ENCODE data around the gene RGS19. TPM values are rescaled to one million over a fixed set of nuclear protein-coding genes. Genes with fewer than 3 reads are reported as not detected.

RGS19 gene
- total and polyA plus RNA-seq, 2 experiments from 2014 or later = 9.0 to 12.3 TPM

- no peak for DNase-seq (ENCODE audit: low read depth in 1 of 2, low spot score in 1 of 2)
- no peak overlapping the region for H3K27ac ChIP-seq
- peaks cover 6% of the 10 kb centered on the region for H3K36me3 ChIP-seq
- H3K9me3 ChIP-seq (ENCODE audit: low read depth) = no peaks in the 10 kb centered on the region
- H3K27me3 ChIP-seq = no peaks in the 10 kb centered on the region
- H3K4me3 ChIP-seq = no peak overlapping the region
- no peaks in the 10 kb centered on the region for H3K4me1 ChIP-seq (ENCODE audit: low read depth)
- TF ChIP-seq, protein P1, sequence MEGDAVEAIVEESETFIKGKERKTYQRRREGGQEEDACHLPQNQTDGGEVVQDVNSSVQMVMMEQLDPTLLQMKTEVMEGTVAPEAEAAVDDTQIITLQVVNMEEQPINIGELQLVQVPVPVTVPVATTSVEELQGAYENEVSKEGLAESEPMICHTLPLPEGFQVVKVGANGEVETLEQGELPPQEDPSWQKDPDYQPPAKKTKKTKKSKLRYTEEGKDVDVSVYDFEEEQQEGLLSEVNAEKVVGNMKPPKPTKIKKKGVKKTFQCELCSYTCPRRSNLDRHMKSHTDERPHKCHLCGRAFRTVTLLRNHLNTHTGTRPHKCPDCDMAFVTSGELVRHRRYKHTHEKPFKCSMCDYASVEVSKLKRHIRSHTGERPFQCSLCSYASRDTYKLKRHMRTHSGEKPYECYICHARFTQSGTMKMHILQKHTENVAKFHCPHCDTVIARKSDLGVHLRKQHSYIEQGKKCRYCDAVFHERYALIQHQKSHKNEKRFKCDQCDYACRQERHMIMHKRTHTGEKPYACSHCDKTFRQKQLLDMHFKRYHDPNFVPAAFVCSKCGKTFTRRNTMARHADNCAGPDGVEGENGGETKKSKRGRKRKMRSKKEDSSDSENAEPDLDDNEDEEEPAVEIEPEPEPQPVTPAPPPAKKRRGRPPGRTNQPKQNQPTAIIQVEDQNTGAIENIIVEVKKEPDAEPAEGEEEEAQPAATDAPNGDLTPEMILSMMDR (IDR thresholded peaks at IDR 0.05; ENCODE audit: low read depth, low read length) = no peak
Measured at GRCh38 chr20:64070244-64070993, 8.9 kb downstream of the RGS19 start.

DNA sequence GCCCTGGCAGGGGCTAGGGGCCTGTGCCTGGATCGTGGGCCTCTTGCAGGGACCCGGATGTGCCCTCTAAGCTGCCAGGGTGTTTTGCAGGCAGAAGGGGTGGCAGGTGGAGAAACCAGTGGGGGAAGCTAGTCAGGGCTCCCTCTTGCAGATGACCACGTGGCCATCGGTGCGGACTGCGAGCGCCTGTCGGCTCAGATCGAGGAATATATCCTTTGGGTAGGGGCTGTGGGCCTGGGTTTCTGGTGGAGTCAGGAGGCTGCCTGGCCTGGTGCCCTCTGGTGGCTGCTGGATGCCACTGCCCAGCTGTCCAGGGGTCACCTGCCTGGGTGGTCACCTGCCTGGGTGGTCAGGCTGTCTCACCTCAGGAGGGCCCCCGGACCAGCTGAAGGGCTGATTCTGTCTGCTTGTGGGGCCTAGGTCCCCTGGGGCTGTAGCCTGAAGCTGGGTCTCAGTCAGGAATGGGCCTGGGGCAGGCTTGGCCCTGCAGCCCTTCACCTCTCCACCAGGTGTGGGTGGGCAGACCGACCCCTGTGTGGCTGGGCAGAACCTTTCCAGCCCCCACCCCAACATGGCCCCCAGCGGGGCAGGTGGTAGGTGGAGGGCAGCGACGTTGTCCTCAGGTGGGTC, 9.6 kb downstream of the RGS19 start:
- H3K4me1 ChIP-seq (ENCODE audit: low read depth) = no peaks in the 10 kb centered on the region
- no peaks in the 10 kb centered on the region for H3K27me3 ChIP-seq
- TF ChIP-seq, protein P1 (IDR thresholded peaks at IDR 0.05; ENCODE audit: low read depth, low read length) = peak; percentile 77
- H3K27ac ChIP-seq = no peak overlapping the region
- no peak overlapping the region for H3K4me3 ChIP-seq
- H3K36me3 ChIP-seq = peaks cover 6% of the 10 kb centered on the region
- DNase-seq (ENCODE audit: low read depth in 1 of 2, low spot score in 1 of 2) = peak; percentile 35 to 63
- H3K9me3 ChIP-seq (ENCODE audit: low read depth) = no peaks in the 10 kb centered on the region

- DNase-seq (ENCODE audit: low read depth in 1 of 2, low spot score in 1 of 2) = no peak
- Histone ChIP-seq H3K27me3 (no peaks in the 10 kb centered on the region), H3K4me3 (no peak overlapping the region), H3K9me3 (ENCODE audit: low read depth) (no peaks in the 10 kb centered on the region), H3K4me1 (ENCODE audit: low read depth) (peaks cover under 1% of the 10 kb centered on the region), H3K27ac (no peak overlapping the region), H3K36me3 (peaks cover 6% of the 10 kb centered on the region)
- TF ChIP-seq, protein P1 (IDR thresholded peaks at IDR 0.05; ENCODE audit: low read depth, low read length) = no peak
Measured at GRCh38 chr20:64069209-64069613, 10.1 kb downstream of the RGS19 start.

- TF ChIP-seq, protein P1 (IDR thresholded peaks at IDR 0.05; ENCODE audit: low read depth, low read length) = no peak
- Histone ChIP-seq H3K9me3 (ENCODE audit: low read depth) (no peaks in the 10 kb centered on the region), H3K27me3 (no peaks in the 10 kb centered on the region), H3K36me3 (peaks cover 6% of the 10 kb centered on the region), H3K27ac (no peak overlapping the region), H3K4me1 (ENCODE audit: low read depth) (peaks cover 5% of the 10 kb centered on the region), H3K4me3 (no peak overlapping the region)
- DNase-seq (ENCODE audit: low read depth in 1 of 2, low spot score in 1 of 2) = no peak
Measured at GRCh38 chr20:64068386-64069208, 10.7 kb downstream of the RGS19 start.

GRCh38 chr20:64067733-64068307, 11.5 kb downstream of the RGS19 start:
- H3K27ac ChIP-seq = no peak overlapping the region
- peaks cover 6% of the 10 kb centered on the region for H3K36me3 ChIP-seq
- H3K27me3 ChIP-seq = no peaks in the 10 kb centered on the region
- TF ChIP-seq, protein P1 (IDR thresholded peaks at IDR 0.05; ENCODE audit: low read depth, low read length) = no peak
- peaks cover 5% of the 10 kb centered on the region for H3K4me1 ChIP-seq (ENCODE audit: low read depth)
- no peak for DNase-seq (ENCODE audit: low read depth in 1 of 2, low spot score in 1 of 2)
- no peaks in the 10 kb centered on the region for H3K9me3 ChIP-seq (ENCODE audit: low read depth)
- H3K4me3 ChIP-seq = no peak overlapping the region
